KOPT-K1 (cell line): ENCODE measurements around the gene GATB.

Experiments used
- H3K27ac ChIP-seq: fragments of 200-600 bp; sonication (generic); 2 replicates; pipeline ENCODE4 v1.5.1; 2016; ENCODE audit warnings: antibody characterized with exemption, mild to moderate bottlenecking, low read depth, low read length; ENCODE audit not compliant: poor library complexity, severe bottlenecking
- H3K36me3 ChIP-seq: fragments of 200-600 bp; sonication (generic); 2 replicates; pipeline ENCODE4 v1.5.1; 2017; ENCODE audit warnings: antibody characterized with exemption, mild to moderate bottlenecking, low read length, moderate library complexity; ENCODE audit not compliant: insufficient read depth
- H3K9me3 ChIP-seq: fragments of 200-600 bp; sonication (generic); 2 replicates; pipeline ENCODE4 v1.5.1; 2017; ENCODE audit warnings: antibody characterized with exemption, low read length, mild to moderate bottlenecking; ENCODE audit not compliant: insufficient read depth, poor library complexity, severe bottlenecking

The GATB gene

GRCh38 chr4:151627491-151627890 lies 133.3 kb downstream of the GATB start:
- Histone ChIP-seq H3K27ac (no peak overlapping the region), H3K36me3 (no peaks in the 10 kb centered on the region), H3K9me3 (no peaks in the 10 kb centered on the region)

- Histone ChIP-seq H3K36me3 (no peaks in the 10 kb centered on the region), H3K27ac (no peak overlapping the region), H3K9me3 (no peaks in the 10 kb centered on the region)
Measured at GRCh38 chr4:151626751-151627150, 134.1 kb downstream of the GATB start.

- no peak overlapping the region for H3K27ac ChIP-seq
- H3K9me3 ChIP-seq: no peaks in the 10 kb centered on the region
- no peaks in the 10 kb centered on the region for H3K36me3 ChIP-seq
Measured at GRCh38 chr4:151626228-151626627, 134.6 kb downstream of the GATB start.

DNA sequence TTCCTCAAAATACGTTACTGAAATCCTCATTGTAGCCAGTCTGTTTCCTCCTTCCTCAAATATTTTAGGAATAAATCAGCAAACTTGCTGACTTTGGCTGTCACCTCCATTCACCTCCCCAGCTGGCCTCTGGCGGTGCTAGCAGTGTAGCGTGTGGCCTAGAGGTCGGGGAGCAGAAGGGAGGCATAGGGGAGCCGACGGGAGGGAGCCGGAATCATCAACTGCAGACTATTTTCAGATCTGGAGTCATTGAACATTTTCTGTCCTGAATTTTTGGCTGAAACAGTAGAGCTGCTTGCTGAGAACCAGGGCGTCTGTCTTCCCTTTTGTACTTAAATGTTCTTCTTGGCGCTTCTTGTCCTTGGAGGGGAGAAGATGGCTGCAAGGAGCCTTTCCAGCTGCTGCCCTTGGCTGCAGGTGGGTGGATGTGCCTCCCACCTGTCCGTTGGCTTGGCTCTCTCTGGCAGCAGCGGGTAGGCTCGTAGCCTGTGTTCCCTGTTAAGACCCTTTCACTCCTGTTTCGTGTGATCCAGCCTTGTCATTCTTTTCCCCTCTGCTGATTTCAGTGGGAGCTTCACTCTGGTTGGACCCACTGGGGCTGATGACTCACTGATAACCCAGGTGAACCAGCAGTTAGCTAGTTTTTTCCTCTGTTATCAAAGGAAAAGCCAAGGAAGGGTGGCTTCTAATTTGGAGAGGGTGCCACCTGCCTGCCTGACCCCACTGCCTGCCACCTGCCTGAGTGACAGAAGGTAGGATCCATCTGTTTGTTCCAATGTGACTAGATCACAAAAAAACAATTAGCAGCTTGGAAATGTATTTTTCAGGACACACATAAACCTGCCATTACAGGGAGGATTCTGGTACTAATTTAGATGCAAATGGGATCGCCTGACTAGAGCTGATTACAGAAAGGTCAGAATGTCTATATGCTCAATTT lies 135.9 kb downstream of the GATB start:
- no peak overlapping the region for H3K27ac ChIP-seq
- H3K36me3 ChIP-seq: no peaks in the 10 kb centered on the region
- H3K9me3 ChIP-seq: no peaks in the 10 kb centered on the region
